GM12891 (cell line): ENCODE measurements around the gene ANKRD6.

Source experiments
- PAX5 ChIP-seq: IDR thresholded peaks from 2 replicates; pipeline ENCODE4 v1.6.1; 2011; ENCODE audit warnings: low read length, moderate library complexity, mild to moderate bottlenecking; ENCODE audit not compliant: insufficient read depth, severe bottlenecking
- POLR2A ChIP-seq: IDR thresholded peaks from 2 replicates; pipeline ENCODE4 v1.6.1; 2011; ENCODE audit warnings: low read depth, low read length, control low read depth
- POLR2AphosphoS5 ChIP-seq: IDR thresholded peaks from 2 replicates; pipeline ENCODE4 v1.6.1; 2011; ENCODE audit warnings: low read depth, low read length, control low read depth
- POU2F2 ChIP-seq: IDR thresholded peaks from 2 replicates; pipeline ENCODE4 v1.6.1; 2011; ENCODE audit warnings: low read depth, mild to moderate bottlenecking, control low read depth, low read length, moderate library complexity
- SPI1 ChIP-seq: IDR thresholded peaks from 2 replicates; pipeline ENCODE4 v1.6.1; 2011; ENCODE audit warnings: low read depth, low read length, control low read depth
- TAF1 ChIP-seq: IDR thresholded peaks from 2 replicates; pipeline ENCODE4 v1.6.1; 2011; ENCODE audit warnings: low read depth, low read length, control low read depth

GRCh38 chr6:89510393-89510792 lies 77.4 kb downstream of the ANKRD6 start:
- no peak for TF ChIP-seq POLR2A
- TF ChIP-seq POLR2AphosphoS5: no peak
- TF ChIP-seq TAF1: no peak
- TF ChIP-seq SPI1: no peak
- no peak for TF ChIP-seq PAX5
- TF ChIP-seq POU2F2: no peak
